GM19023 (cell line): ENCODE results near the gene HMCN1.
"Not testable (repeated sequence)": the region's sequence is repeated elsewhere in the genome, so short reads cannot be mapped to it uniquely, and the experiment has no call there.

ENCODE experiments used
- ATAC-seq: cut with Tn5 transposase; IDR thresholded peaks from one replicate; pipeline ENCODE4 v1.9.1; 2021; ENCODE audit warnings: mild to moderate bottlenecking, moderate library complexity; ENCODE audit not compliant: unreplicated experiment

The HMCN1 gene

GRCh38 chr1:185846672-185847444 is 112.7 kb downstream of the HMCN1 start:
- ATAC-seq, result no peak

GRCh38 chr1:185849014-185849413 is 114.8 kb downstream of the HMCN1 start:
- ATAC-seq, result no peak

- ATAC-seq, result no peak
Observed at GRCh38 chr1:185850366-185850765, 116.2 kb downstream of the HMCN1 start.

GRCh38 chr1:185853739-185854138 is 119.5 kb downstream of the HMCN1 start:
- no peak for ATAC-seq

- no peak for ATAC-seq
Observed at GRCh38 chr1:185856482-185856881, 122.3 kb downstream of the HMCN1 start.

- ATAC-seq, result no peak
Observed at GRCh38 chr1:185857442-185857841, 123.3 kb downstream of the HMCN1 start.

GRCh38 chr1:185860311-185860710 is 126.1 kb downstream of the HMCN1 start:
- no peak for ATAC-seq

- ATAC-seq, result no peak
Observed at GRCh38 chr1:185860859-185861258, 126.7 kb downstream of the HMCN1 start.

GRCh38 chr1:185861630-185862029 is 127.4 kb downstream of the HMCN1 start:
- no peak for ATAC-seq

GRCh38 chr1:185862235-185862634 is 128.0 kb downstream of the HMCN1 start:
- no peak for ATAC-seq

- no peak for ATAC-seq
Observed at GRCh38 chr1:185864331-185864730, 130.1 kb downstream of the HMCN1 start.

- ATAC-seq, result no peak
Observed at GRCh38 chr1:185864889-185865517, 130.8 kb downstream of the HMCN1 start.

GRCh38 chr1:185869590-185869989 is 135.4 kb downstream of the HMCN1 start:
- no peak for ATAC-seq

- no peak for ATAC-seq
Observed at GRCh38 chr1:185871627-185872150, 137.5 kb downstream of the HMCN1 start.

GRCh38 chr1:185874246-185874645 is 140.1 kb downstream of the HMCN1 start:
- no peak for ATAC-seq

- no peak for ATAC-seq
Observed at GRCh38 chr1:185880330-185880729, 146.1 kb downstream of the HMCN1 start.

GRCh38 chr1:185880779-185881333 is 146.7 kb downstream of the HMCN1 start:
- ATAC-seq, result no peak

GRCh38 chr1:185886046-185886445 is 151.9 kb downstream of the HMCN1 start:
- ATAC-seq, result no peak

GRCh38 chr1:185886671-185887070 is 152.5 kb downstream of the HMCN1 start:
- ATAC-seq, result no peak

- not testable (repeated sequence) for ATAC-seq
Observed at GRCh38 chr1:185892831-185893403, 158.7 kb downstream of the HMCN1 start.

GRCh38 chr1:185894791-185895190 is 160.6 kb downstream of the HMCN1 start:
- ATAC-seq, result no peak
